GM21528 (cell line): ENCODE data around the gene AMPD1.

ENCODE experiments used
- ATAC-seq: cut with Tn5 transposase; IDR thresholded peaks from one replicate; pipeline ENCODE4 v1.9.1; 2021; ENCODE audit warnings: mild to moderate bottlenecking, moderate library complexity; ENCODE audit not compliant: unreplicated experiment, low FRiP score

Gene AMPD1

GRCh38 chr1:114695430-114696058 is at the start of gene AMPD1:
Gene AMPD1, minus strand, starts transcription at chr1:114695546. Its CDS starts 75 bp downstream, at chr1:114695471.
- ATAC-seq = no peak

GRCh38 chr1:114741963-114742746 is 46.8 kb upstream of the AMPD1 start:
- ATAC-seq = no peak

GRCh38 chr1:114740331-114740730 is 45.0 kb upstream of the AMPD1 start:
- ATAC-seq = no peak

- no peak for ATAC-seq
Measured at GRCh38 chr1:114737314-114737849, 42.0 kb upstream of the AMPD1 start.

GRCh38 chr1:114735479-114735878 is 40.1 kb upstream of the AMPD1 start:
- ATAC-seq = no peak

- ATAC-seq = no peak
Measured at GRCh38 chr1:114729782-114730181, 34.4 kb upstream of the AMPD1 start.

GRCh38 chr1:114728553-114728952 is 33.2 kb upstream of the AMPD1 start:
- no peak for ATAC-seq

- ATAC-seq = no peak
Measured at GRCh38 chr1:114725230-114725629, 29.9 kb upstream of the AMPD1 start.

- no peak for ATAC-seq
Measured at GRCh38 chr1:114723915-114724314, 28.6 kb upstream of the AMPD1 start.

GRCh38 chr1:114723457-114723856 is 28.1 kb upstream of the AMPD1 start:
- ATAC-seq = no peak

GRCh38 chr1:114720492-114720891 is 25.1 kb upstream of the AMPD1 start:
- no peak for ATAC-seq

GRCh38 chr1:114719424-114719787 is 24.1 kb upstream of the AMPD1 start:
- no peak for ATAC-seq

- no peak for ATAC-seq
Measured at GRCh38 chr1:114718661-114719423, 23.5 kb upstream of the AMPD1 start.

GRCh38 chr1:114716304-114717170 is 21.2 kb upstream of the AMPD1 start, which contains the start of gene NRAS:
Gene NRAS, minus strand, starts transcription at chr1:114716771. Its CDS starts 611 bp downstream, at chr1:114716160.
- ATAC-seq = peak; percentile 91

GRCh38 chr1:114715952-114716303 is 20.6 kb upstream of the AMPD1 start:
- ATAC-seq = peak; percentile 10

GRCh38 chr1:114712977-114713376 is 17.6 kb upstream of the AMPD1 start:
- no peak for ATAC-seq

GRCh38 chr1:114710360-114710759 is 15.0 kb upstream of the AMPD1 start:
- ATAC-seq = no peak

- no peak for ATAC-seq
Measured at GRCh38 chr1:114707604-114708003, 12.3 kb upstream of the AMPD1 start.

- ATAC-seq = no peak
Measured at GRCh38 chr1:114703242-114703641, 7.9 kb upstream of the AMPD1 start.

GRCh38 chr1:114702737-114703136 is 7.4 kb upstream of the AMPD1 start:
- ATAC-seq = no peak
